ENCODE measurements around the gene PTGIS. TPM values are rescaled to one million over a fixed set of nuclear protein-coding genes. Genes with fewer than 3 reads are reported as not detected.

PTGIS gene
- total RNA-seq, 4 donors from 2014 or later = 3.5 to 30.5 (median 11.1) TPM

- Histone ChIP-seq H3K27ac (no peak overlapping the region), H3K27me3 (no peaks in the 10 kb centered on the region), H3K4me1 (no peaks in the 10 kb centered on the region), H3K36me3 (no peaks in the 10 kb centered on the region), H3K9me3 (peaks cover 0 to 10% (median 0%) of the 10 kb centered on the region in 4 donors), H3K4me3 (no peak overlapping the region)
- no peak for DNase-seq
- no peak for TF ChIP-seq POLR2A (IDR thresholded peaks at IDR 0.05)
- TF ChIP-seq, protein P1, sequence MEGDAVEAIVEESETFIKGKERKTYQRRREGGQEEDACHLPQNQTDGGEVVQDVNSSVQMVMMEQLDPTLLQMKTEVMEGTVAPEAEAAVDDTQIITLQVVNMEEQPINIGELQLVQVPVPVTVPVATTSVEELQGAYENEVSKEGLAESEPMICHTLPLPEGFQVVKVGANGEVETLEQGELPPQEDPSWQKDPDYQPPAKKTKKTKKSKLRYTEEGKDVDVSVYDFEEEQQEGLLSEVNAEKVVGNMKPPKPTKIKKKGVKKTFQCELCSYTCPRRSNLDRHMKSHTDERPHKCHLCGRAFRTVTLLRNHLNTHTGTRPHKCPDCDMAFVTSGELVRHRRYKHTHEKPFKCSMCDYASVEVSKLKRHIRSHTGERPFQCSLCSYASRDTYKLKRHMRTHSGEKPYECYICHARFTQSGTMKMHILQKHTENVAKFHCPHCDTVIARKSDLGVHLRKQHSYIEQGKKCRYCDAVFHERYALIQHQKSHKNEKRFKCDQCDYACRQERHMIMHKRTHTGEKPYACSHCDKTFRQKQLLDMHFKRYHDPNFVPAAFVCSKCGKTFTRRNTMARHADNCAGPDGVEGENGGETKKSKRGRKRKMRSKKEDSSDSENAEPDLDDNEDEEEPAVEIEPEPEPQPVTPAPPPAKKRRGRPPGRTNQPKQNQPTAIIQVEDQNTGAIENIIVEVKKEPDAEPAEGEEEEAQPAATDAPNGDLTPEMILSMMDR (IDR thresholded peaks at IDR 0.05) = no peak
Observed at GRCh38 chr20:49543071-49543857, 24.7 kb downstream of the PTGIS start.

DNA sequence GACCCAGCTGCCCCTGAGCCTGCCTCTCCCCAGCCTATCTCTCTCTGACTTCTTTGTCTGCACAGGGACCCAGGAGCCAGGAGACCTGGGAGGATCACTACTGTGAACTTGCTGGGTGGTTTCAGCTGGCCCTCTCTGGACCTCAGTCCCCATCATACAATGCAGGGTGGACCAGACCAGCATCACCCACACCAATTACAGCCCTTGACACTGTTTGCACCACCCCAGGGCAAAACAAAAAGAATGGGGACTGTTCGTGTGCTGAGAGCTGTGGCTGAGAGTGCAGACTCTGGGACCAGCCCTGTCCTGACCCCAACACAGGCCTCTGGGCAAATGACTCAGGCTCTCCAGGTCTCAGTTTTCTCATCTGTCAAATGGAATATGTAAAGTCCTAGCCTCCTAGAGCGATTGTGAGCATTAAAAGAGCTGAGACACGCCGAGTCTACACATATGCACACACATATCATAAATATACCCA, 25.4 kb downstream of the PTGIS start:
- Histone ChIP-seq H3K9me3 (peaks cover 0 to 10% (median 0%) of the 10 kb centered on the region in 4 donors), H3K27me3 (no peaks in the 10 kb centered on the region), H3K4me1 (no peaks in the 10 kb centered on the region), H3K4me3 (no peak overlapping the region), H3K27ac (no peak overlapping the region), H3K36me3 (no peaks in the 10 kb centered on the region)
- TF ChIP-seq POLR2A (IDR thresholded peaks at IDR 0.05) = no peak
- TF ChIP-seq, protein P1 (IDR thresholded peaks at IDR 0.05) = no peak
- DNase-seq = no peak

DNA sequence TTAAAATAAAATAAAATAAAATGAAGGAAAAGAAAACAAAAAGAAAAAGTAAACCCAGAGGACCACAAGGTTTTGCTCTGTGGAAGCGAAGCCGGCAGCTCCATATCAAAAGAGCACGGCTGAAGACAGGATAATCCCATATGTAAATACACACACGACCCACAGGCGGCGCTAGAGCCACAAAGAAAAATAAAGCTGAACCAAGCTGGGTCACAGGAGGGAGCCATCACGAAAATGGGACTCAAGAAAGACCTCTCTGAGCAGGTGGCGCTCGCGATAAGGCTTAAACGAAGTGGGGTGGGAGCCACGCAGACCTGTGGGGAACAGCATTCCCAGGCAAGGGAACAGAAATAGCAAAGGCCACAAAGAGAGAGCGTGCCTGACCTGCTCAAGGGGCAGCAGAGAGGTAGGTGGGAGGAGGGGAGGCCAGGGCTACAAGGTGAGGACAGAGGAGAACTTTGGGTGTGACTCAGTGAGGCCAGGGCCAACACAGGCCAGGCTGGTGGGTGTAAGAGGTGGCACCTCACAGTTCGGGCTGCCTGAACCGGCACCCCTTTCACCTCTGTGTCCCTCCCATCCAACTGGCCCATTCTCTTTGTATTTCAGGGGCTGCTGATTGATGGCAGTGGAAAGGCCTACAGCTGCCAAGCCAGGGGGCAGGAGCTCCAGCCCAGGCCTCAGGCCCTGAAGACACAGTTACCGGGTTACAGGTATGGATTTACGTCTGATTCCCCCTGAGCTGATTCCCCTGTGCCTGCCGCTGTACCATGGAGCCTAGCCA, 26.0 kb downstream of the PTGIS start:
- TF ChIP-seq, protein P1 (IDR thresholded peaks at IDR 0.05) = peak; percentile 57 to 95 (median 92)
- TF ChIP-seq POLR2A (IDR thresholded peaks at IDR 0.05) = no peak
- Histone ChIP-seq H3K36me3 (no peaks in the 10 kb centered on the region), H3K27ac (no peak overlapping the region)

DNA sequence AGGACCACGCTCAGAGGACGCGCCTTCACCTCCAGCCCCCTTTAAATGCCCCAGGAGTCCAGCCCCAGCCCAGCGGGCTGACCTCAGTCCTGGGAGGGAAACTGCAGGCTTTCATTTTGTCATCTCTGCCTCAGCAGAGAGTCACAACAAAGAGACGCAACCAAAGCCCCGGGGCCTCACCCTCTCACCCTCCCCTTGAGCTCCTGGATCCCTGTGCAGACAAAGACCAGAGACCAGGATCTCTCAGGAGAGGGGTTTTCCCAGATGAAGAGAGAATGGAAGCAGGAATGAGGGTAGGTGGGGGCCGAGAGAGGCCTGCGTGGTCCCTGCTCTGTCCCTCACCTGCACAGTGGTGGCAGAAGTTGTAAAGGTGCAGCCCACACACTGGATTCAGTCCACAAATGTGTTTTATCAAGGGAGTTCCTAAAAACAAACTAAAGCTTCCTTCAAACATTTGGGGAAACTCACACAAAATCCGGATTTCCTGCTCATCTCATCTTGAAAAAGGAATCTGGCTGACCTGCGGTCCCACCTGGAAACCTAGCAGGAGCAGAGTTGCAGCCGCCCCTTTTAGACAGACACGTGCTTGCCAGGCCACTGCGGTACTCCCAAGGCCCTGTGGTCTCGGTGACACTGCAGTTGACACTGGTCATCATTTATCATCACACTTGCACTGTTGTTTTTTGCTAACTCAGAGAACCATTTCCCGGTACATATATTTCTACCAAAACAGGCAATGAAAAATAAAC, 27.1 kb downstream of the PTGIS start:
- H3K4me1 ChIP-seq = no peaks in the 10 kb centered on the region
- TF ChIP-seq, protein P1 (IDR thresholded peaks at IDR 0.05) = no peak
- TF ChIP-seq POLR2A (IDR thresholded peaks at IDR 0.05) = no peak
- peaks cover 0 to 9% (median 0%) of the 10 kb centered on the region in 4 donors for H3K9me3 ChIP-seq
- H3K27me3 ChIP-seq = no peaks in the 10 kb centered on the region
- H3K4me3 ChIP-seq = no peak overlapping the region
- no peaks in the 10 kb centered on the region for H3K36me3 ChIP-seq
- no peak for DNase-seq
- H3K27ac ChIP-seq = no peak overlapping the region

More for the DNA sequence above, 26.0 kb downstream of the PTGIS start:
- peaks cover 0 to 10% (median 0%) of the 10 kb centered on the region in 4 donors for H3K9me3 ChIP-seq
- H3K4me1 ChIP-seq = no peaks in the 10 kb centered on the region
- peak; percentile 51 to 85 (median 78) for DNase-seq
- no peaks in the 10 kb centered on the region for H3K27me3 ChIP-seq
- H3K4me3 ChIP-seq = no peak overlapping the region

DNA sequence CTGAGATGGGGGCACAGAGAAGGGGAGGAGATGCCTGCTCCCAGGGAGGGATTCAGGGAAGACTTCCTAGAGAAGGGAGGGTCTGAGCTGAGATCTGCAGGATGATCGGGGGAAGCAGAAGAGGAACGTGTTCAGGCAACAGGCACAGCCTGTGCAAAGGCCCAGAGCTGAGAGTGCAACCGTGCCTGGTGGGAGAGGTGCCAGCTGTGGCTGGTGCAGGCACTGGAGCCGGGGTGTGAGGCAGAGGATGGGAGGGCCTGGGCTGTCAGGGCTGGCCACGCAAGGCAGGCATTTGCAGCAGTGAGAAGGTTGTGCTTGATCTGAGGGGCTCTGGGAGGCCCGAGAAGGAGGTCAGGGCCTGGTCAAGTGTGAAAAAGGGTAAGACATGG, 27.7 kb downstream of the PTGIS start:
- Histone ChIP-seq H3K36me3 (no peaks in the 10 kb centered on the region), H3K9me3 (peaks cover 0 to 2% (median 0%) of the 10 kb centered on the region in 4 donors), H3K4me3 (no peak overlapping the region), H3K4me1 (no peaks in the 10 kb centered on the region), H3K27me3 (no peaks in the 10 kb centered on the region), H3K27ac (no peak overlapping the region)
- TF ChIP-seq, protein P1 (IDR thresholded peaks at IDR 0.05) = no peak
- no peak for TF ChIP-seq POLR2A (IDR thresholded peaks at IDR 0.05)
- no peak for DNase-seq

Data from Peyer's patch (tissue), 4 donors.